Measurements from ENCODE around the gene SLC5A2. TPM values are rescaled to one million over a fixed set of nuclear protein-coding genes. Genes with fewer than 3 reads are reported as not detected.

The SLC5A2 gene
- total and polyA plus RNA-seq, 2 of the 13 experiments (the other 11 are each of a cell fraction or from before 2014, with no cell fraction given), result 0.24 to 0.97 TPM

- TF ChIP-seq ZNF724P (CRISPR knock-in tag; IDR thresholded peaks at IDR 0.05; ENCODE audit: borderline replicate concordance) (peak; percentile 71; the same call in 1 of the 2 replicates), ZNF530 (CRISPR knock-in tag; IDR thresholded peaks at IDR 0.05; ENCODE audit: low read depth) (no peak), ATF4 (CRISPR knock-in tag; IDR thresholded peaks at IDR 0.05) (peak in 1 of 2 experiments; percentile 34; a peak in 1 of 4 replicates), HNRNPL (IDR thresholded peaks at IDR 0.05; ENCODE audit: low read depth, low read length) (0 out of 2 replicates have a peak, but pooled peaks have one; percentile 47), NKX3-1 (CRISPR knock-in tag; IDR thresholded peaks at IDR 0.05) (no peak), ZBTB1 (CRISPR knock-in tag; IDR thresholded peaks at IDR 0.05; ENCODE audit: borderline replicate concordance) (no peak), EED (CRISPR knock-in tag; IDR thresholded peaks at IDR 0.05) (peak; percentile 84; the same call in 1 of the 2 replicates), MBD4 (IDR thresholded peaks at IDR 0.05; ENCODE audit: borderline replicate concordance, low read length) (no peak), ZNF772 (CRISPR knock-in tag; IDR thresholded peaks at IDR 0.05) (0 out of 2 replicates have a peak, but pooled peaks have one; percentile 46), ZNF788 (CRISPR knock-in tag; IDR thresholded peaks at IDR 0.05; ENCODE audit: borderline replicate concordance) (0 out of 2 replicates have a peak, but pooled peaks have one; percentile 2), FOXO4 (CRISPR knock-in tag; conservative IDR thresholded peaks at IDR 0.05) (0 out of 2 replicates have a peak, but pooled peaks have one; percentile 60), ZNF746 (CRISPR knock-in tag; IDR thresholded peaks at IDR 0.05) (0 out of 2 replicates have a peak, but pooled peaks have one; percentile 9), ZNF567 (CRISPR knock-in tag; IDR thresholded peaks at IDR 0.05; ENCODE audit: borderline replicate concordance) (0 out of 2 replicates have a peak, but pooled peaks have one; percentile 2), RBM39 (IDR thresholded peaks at IDR 0.05; ENCODE audit: low read depth, low read length, poor library complexity, severe bottlenecking) (no peak)
Measured at GRCh38 chr16:31476303-31477219, 6.4 kb upstream of the SLC5A2 start (continued).
